ENCODE data around the gene MRPS18A. TPM values are rescaled to one million over a fixed set of nuclear protein-coding genes. Genes with fewer than 3 reads are reported as not detected.

The MRPS18A gene
- 10 to 100 TPM; 45.4 to 52.9 TPM for total RNA-seq

DNA sequence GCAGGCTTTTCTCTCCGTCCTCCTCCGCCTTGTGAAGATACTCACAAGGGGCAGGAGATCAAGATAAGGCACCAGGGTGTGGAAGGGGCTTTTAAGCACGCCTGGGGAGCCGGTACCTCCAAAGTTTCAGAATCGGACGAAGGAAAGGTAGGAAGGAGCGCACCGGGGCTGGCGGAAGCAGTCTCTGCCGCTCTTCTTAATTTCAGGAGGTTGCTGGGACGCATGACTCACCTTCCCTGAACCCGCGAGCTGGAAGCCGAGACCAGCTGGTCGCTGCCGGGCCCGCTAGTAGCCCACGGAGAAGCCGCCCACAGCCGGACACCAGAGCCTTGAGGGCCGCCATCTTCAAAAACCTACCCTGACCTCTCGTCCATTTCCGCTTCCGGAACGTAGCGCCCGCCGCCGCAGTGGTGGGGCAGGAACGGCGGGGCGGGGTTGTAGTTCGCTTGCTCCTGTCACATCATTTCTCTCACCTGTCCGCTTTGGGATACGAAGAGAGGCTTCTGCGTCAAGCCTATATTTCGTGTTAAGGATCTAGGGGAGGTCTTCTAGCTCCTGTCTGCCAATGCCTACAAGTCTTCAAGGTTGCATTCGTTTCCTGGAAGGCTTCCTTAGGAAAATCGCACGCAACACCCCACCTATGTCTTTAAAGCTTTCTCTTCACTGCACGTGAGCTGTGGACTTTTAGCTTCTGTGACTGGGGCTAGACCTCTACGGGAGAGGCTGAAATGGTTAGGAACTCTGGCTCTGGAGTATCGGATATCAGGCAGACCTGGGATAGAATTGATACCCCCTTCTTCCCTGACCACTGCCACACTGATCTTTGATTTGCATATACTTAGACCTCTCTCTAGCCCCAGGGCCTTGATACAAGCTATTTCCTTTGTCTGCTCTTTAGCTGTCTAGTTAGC lies at the start of gene MRPS18A:
Gene MRPS18A (minus strand): TSS at position 355 of the 911 bp plus-strand sequence. CDS start 12 bp downstream, at position 343.
- POLR2A ChIA-PET, result interaction anchor here (1.2 to 1.6 kb wide), 5 partner anchors 18 to 83 kb away, joined by 3 to 6 read pairs (median 5); partner anchors contain the start of gene VEGFA
- H3K36me3 Mint-ChIP-seq (ENCODE audit: low read depth), result peaks cover 10% of the 10 kb centered on the region

DNA sequence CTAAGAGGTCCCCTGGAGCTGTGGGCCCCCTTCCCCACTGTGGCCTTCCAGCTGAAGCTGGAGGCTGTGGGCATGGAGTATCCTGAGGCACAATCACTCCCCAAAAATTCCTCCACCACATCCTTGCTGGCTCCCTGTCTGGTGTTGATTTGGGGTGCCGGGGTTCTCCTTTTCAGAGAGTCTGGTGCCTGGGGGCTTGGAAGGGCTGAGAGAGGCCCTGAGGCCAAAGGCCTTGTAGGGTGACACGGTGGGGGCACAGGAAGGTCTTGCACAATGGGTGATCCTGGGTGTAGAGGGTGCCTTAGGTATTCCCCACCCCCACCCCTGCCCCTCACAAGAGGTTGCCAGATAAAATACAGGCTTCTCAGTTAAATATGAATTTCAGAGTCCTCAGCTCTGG lies 49.3 kb upstream of the MRPS18A start:
- TF ChIP-seq, protein P1, sequence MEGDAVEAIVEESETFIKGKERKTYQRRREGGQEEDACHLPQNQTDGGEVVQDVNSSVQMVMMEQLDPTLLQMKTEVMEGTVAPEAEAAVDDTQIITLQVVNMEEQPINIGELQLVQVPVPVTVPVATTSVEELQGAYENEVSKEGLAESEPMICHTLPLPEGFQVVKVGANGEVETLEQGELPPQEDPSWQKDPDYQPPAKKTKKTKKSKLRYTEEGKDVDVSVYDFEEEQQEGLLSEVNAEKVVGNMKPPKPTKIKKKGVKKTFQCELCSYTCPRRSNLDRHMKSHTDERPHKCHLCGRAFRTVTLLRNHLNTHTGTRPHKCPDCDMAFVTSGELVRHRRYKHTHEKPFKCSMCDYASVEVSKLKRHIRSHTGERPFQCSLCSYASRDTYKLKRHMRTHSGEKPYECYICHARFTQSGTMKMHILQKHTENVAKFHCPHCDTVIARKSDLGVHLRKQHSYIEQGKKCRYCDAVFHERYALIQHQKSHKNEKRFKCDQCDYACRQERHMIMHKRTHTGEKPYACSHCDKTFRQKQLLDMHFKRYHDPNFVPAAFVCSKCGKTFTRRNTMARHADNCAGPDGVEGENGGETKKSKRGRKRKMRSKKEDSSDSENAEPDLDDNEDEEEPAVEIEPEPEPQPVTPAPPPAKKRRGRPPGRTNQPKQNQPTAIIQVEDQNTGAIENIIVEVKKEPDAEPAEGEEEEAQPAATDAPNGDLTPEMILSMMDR (IDR thresholded peaks at IDR 0.05), result no peak
- DNase-seq (no peak), ATAC-seq (no peak)
- Mint-ChIP-seq H3K27ac (no peak overlapping the region), H3K36me3 (ENCODE audit: low read depth) (no peaks in the 10 kb centered on the region), H3K4me1 (ENCODE audit: low read depth) (peaks cover 14% of the 10 kb centered on the region), H3K9me3 (peaks cover 7% of the 10 kb centered on the region), H3K27me3 (no peaks in the 10 kb centered on the region), H3K4me3 (no peak overlapping the region)
- CTCF ChIA-PET, result interaction anchor here (2.3 kb wide), 1 partner anchor 32 kb away, joined by 11 read pairs; the partner anchor contains the start of gene VEGFA
- intact Hi-C loops (cut with micrococcal nuclease), result no loop called here
- POLR2A ChIA-PET, result interaction anchor here (0.6 kb wide), 1 partner anchor 72 kb away, joined by 3 read pairs; no protein-coding TSS in a partner anchor

More for the DNA sequence above, at the start of gene MRPS18A:
- TF ChIP-seq, protein P1 (IDR thresholded peaks at IDR 0.05), result no peak
- Mint-ChIP-seq H3K4me1 (ENCODE audit: low read depth) (peaks cover 41% of the 10 kb centered on the region), H3K9me3 (no peaks in the 10 kb centered on the region), H3K27me3 (no peaks in the 10 kb centered on the region), H3K4me3 (peak within 1 kb of the TSS; percentile 90), H3K27ac (peak within 1 kb of the TSS; percentile 93)
- intact Hi-C loops (cut with micrococcal nuclease), result no loop called here
- CTCF ChIA-PET, result interaction anchor here (0.6 to 5.9 kb wide), 6 partner anchors 10 to 611 kb away, joined by 3 to 68 read pairs (median 6); partner anchors contain the start of gene VEGFA
- ATAC-seq, result peak; percentile 97
- peak; percentile 91 for DNase-seq

DNA sequence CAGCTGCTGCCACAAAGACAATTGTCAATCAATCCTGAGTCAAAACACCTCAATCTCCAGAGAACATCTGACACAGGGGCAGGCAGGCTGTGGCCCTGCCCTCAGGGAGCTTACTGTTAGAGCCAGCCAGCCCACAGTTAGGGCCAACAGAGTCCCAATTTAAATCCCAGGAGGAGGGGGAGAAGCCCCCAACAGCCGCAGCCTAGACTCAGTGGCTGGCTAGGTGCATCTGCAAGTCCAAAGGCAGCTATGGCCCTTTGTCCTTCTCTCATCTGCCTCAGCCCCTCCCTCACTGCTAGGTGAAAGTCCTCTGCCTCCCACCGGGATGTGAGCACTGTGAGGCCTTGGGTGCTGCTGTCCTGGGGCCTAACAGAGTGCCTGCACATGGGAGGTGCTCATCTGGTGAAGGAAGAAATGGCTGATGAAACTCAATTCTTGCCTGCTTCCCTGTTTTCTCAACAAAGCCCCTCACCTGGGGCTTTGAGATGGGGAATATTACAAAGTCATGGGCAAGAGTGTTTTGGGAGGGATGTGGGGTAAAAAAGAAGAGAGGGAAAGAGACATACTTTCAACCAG lies 48.7 kb upstream of the MRPS18A start:
- no peaks in the 10 kb centered on the region for H3K36me3 Mint-ChIP-seq (ENCODE audit: low read depth)
- H3K4me1 Mint-ChIP-seq (ENCODE audit: low read depth), result peaks cover 14% of the 10 kb centered on the region
- intact Hi-C loops (cut with micrococcal nuclease), result no loop called here
- ChIA-PET POLR2A (interaction anchor here (0.6 kb wide), 1 partner anchor 72 kb away, joined by 3 read pairs; no protein-coding TSS in a partner anchor), CTCF (interaction anchor here (2.3 kb wide), 1 partner anchor 33 kb away, joined by 11 read pairs; the partner anchor contains the start of gene VEGFA)
- no peak overlapping the region for H3K4me3 Mint-ChIP-seq
- TF ChIP-seq, protein P1 (IDR thresholded peaks at IDR 0.05), result no peak
- no peak overlapping the region for H3K27ac Mint-ChIP-seq
- no peak for DNase-seq
- H3K27me3 Mint-ChIP-seq, result no peaks in the 10 kb centered on the region
- ATAC-seq, result no peak
- H3K9me3 Mint-ChIP-seq, result peaks cover 11% of the 10 kb centered on the region

DNA sequence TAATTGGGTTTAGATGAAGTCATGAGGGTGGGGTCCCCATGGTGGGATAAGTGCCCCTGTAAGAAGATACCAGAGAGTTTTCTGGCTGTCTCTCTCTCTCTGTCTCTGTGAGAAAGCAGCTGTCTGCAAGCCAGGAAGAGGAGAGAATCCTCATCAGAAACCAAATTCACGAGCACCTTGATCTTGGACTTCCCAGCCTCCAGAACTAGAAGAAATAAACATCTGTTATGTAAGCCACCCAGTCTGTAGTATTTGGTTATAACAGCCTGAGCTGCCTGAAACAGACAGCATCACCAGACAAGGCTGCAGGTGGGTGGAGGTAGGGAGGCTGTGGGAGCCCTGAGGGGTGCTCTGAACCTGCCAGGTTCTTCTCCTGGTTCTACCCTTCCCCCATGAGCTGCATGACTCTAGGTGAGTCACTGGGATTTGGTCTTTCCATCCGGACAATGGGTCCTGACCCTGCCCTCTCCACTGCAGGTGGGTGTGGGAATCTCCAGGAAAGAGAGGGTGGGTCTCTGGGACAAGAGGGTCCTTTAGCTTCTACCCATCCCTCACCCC lies 48.1 kb upstream of the MRPS18A start:
- intact Hi-C loops (cut with micrococcal nuclease), result no loop called here
- TF ChIP-seq, protein P1 (IDR thresholded peaks at IDR 0.05), result no peak
- POLR2A ChIA-PET, result no interaction called here
- H3K9me3 Mint-ChIP-seq, result peaks cover 16% of the 10 kb centered on the region
- peaks cover 14% of the 10 kb centered on the region for H3K4me1 Mint-ChIP-seq (ENCODE audit: low read depth)
- no peak for ATAC-seq
- CTCF ChIA-PET, result interaction anchor here (2.3 kb wide), 1 partner anchor 33 kb away, joined by 11 read pairs; the partner anchor contains the start of gene VEGFA
- H3K4me3 Mint-ChIP-seq, result no peak overlapping the region
- H3K36me3 Mint-ChIP-seq (ENCODE audit: low read depth), result no peaks in the 10 kb centered on the region
- DNase-seq, result no peak
- peak overlapping the region; percentile 5 for H3K27ac Mint-ChIP-seq
- no peaks in the 10 kb centered on the region for H3K27me3 Mint-ChIP-seq

All from activated CD8-positive, alpha-beta T cell treated with anti-CD3 and anti-CD28 coated beads for 36 hours (primary cell).